ENCODE measurements around the gene PLSCR4. TPM values are rescaled to one million over a fixed set of nuclear protein-coding genes. Genes with fewer than 3 reads are reported as not detected.

Gene PLSCR4
- total and polyA plus RNA-seq, 2 of the 8 experiments (the other 6 are each of a cell fraction or from before 2014, with no cell fraction given) = 1.8 to 2.9 TPM

DNA sequence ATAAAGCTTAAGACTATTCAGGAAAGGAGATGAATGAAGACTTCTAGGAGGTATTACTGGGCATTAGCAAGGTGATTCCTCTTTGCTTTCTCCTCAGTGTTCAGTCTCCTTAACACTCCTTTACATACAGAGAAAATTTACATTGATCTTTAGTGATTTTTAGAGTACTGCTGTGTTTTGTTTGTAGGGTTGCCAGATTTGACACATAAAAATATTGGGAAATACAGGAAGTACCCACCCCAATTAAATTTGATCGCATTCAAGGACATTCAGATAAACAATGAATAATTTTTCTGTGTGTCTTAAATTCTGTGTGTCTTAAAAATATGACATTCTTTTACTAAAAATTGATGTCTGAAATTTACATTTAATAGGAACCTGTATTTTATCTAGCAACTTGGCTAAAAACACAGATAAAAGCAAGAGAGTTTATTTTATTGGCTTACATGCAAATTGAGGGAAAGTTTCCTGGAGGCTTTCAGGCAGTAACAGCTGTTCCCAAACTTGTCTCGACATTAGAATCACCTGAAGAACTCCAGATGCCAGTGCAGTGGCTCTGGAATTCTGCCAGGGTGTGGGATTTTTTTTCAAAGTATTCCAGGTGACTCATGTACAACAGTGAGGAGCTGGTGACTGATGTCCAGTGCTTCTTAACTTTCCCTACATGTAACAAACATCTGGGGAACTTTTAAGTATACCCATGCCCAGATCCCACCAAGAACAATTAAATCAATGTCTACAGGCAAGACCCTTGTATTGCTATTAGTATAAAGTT is 66.5 kb downstream of the PLSCR4 start:
- H4K5ac ChIP-seq (ENCODE audit: insufficient read length, low read depth, low read length) = no peak overlapping the region
- no peak overlapping the region for H3K27ac ChIP-seq (ENCODE audit: low read depth, low read length)
- H3K4me2 ChIP-seq (ENCODE audit: insufficient read depth in 1 of 2, low read depth in 2 of 2, low read length in 2 of 2) = no peak overlapping the region
- no peak overlapping the region for H2BK120ac ChIP-seq (replicated peaks; ENCODE audit: low read depth, low read length)
- no peak overlapping the region for H2BK12ac ChIP-seq (ENCODE audit: low read depth, low read length)
- no peaks in the 10 kb centered on the region for H4K20me1 ChIP-seq (replicated peaks in 1 of 2; ENCODE audit: control insufficient read depth in 1 of 2, insufficient read depth in 2 of 2, low read length in 2 of 2)
- H3K79me2 ChIP-seq (ENCODE audit: control insufficient read depth in 1 of 2, insufficient read depth in 2 of 2, low read length in 2 of 2) = no peaks in the 10 kb centered on the region
- H2AFZ ChIP-seq (ENCODE audit: low read length) = no peak overlapping the region
- 81% methylated on average over 2 of the region's 2 CpGs; no CpG with 5 or more reads in 1 of the 2 experiments for WGBS, 2 experiments (ENCODE audit: extremely low coverage in 1 of 2, insufficient coverage in 1 of 2, insufficient read length in 1 of 2, insufficient replicate concordance in 2 of 2, low coverage in 1 of 2, low lambda C conversion rate in 2 of 2, missing lambda C conversion rate in 1 of 2)
- H3K9ac ChIP-seq (replicated peaks in 1 of 4; ENCODE audit: extremely low read depth in 1 of 4, low read depth in 3 of 4, low read length in 3 of 4) = no peak overlapping the region
- no peak overlapping the region for H3K14ac ChIP-seq (ENCODE audit: insufficient read length)
- ChIA-PET CTCF (ENCODE audit: partially characterized antibody) (interaction anchor here (0.7 to 3.2 kb wide), 4 partner anchors 10 to 209 kb away, joined by 3 to 21 read pairs (median 4); no protein-coding TSS in a partner anchor), POLR2A (ENCODE audit: partially characterized antibody) (no interaction called here)
- H3K79me1 ChIP-seq (ENCODE audit: low read depth, low read length) = no peaks in the 10 kb centered on the region
- H3K4me3 ChIP-seq (ENCODE audit: extremely low read depth in 1 of 4, insufficient read depth in 2 of 4, low read depth in 3 of 4, low read length in 4 of 4) = no peak overlapping the region
- no peaks in the 10 kb centered on the region for H3K27me3 ChIP-seq (replicated peaks in 1 of 4; ENCODE audit: control insufficient read depth in 3 of 4, extremely low read depth in 1 of 4, insufficient read depth in 3 of 4, low read length in 3 of 4)
- no peak overlapping the region for H2BK20ac ChIP-seq (ENCODE audit: low read length)
- H4K91ac ChIP-seq (replicated peaks; ENCODE audit: insufficient read length, low read length) = no peak overlapping the region
- no peak overlapping the region for H3K56ac ChIP-seq (replicated peaks; ENCODE audit: insufficient read length, low read depth, low read length)
- no peak overlapping the region for H3K18ac ChIP-seq (ENCODE audit: extremely low read depth, low read length)
- H2AK5ac ChIP-seq (ENCODE audit: low read depth, low read length) = no peak overlapping the region
- no peak overlapping the region for H4K8ac ChIP-seq (ENCODE audit: extremely low read depth, insufficient read depth, low read length)
- no peak overlapping the region for H3K4ac ChIP-seq (replicated peaks; ENCODE audit: insufficient read length, low read depth, low read length)
- no peak overlapping the region for H2BK5ac ChIP-seq (ENCODE audit: low read depth, low read length)
- H2BK15ac ChIP-seq (ENCODE audit: low read length) = no peak overlapping the region
- no peaks in the 10 kb centered on the region for H3K36me3 ChIP-seq (ENCODE audit: control insufficient read depth in 2 of 4, insufficient read depth in 4 of 4, low read length in 3 of 4)
- no peak overlapping the region for H3K23ac ChIP-seq (ENCODE audit: insufficient read length)
- DNase-seq (ENCODE audit: low read depth in 1 of 2, low spot score in 2 of 2) (no peak), FAIRE-seq (no peak)
- no peaks in the 10 kb centered on the region for H3K9me3 ChIP-seq (ENCODE audit: insufficient read depth in 2 of 2, low read depth in 1 of 2, low read length in 1 of 2)
- H3K4me1 ChIP-seq (replicated peaks in 1 of 4; ENCODE audit: control insufficient read depth in 3 of 4, insufficient read depth in 4 of 4, low read length in 3 of 4) = peaks cover 0 to 2% (median 0%) of the 10 kb centered on the region in 4 experiments; a peak in 1 of 7 replicates
- H3K23me2 ChIP-seq (ENCODE audit: low read depth, low read length) = no peaks in the 10 kb centered on the region
- TF ChIP-seq KDM4A (IDR thresholded peaks at IDR 0.05; ENCODE audit: low read depth, low read length, severe bottlenecking) (no peak), YY1 (IDR thresholded peaks at IDR 0.05; ENCODE audit: low read depth, low read length) (no peak), CREB1 (IDR thresholded peaks at IDR 0.05) (no peak), NRF1 (IDR thresholded peaks at IDR 0.05; ENCODE audit: low read depth, low read length) (no peak), KDM5A (IDR thresholded peaks at IDR 0.05; ENCODE audit: low read length) (no peak), SP4 (IDR thresholded peaks at IDR 0.05; ENCODE audit: low read length) (no peak), PHF8 (conservative IDR thresholded peaks at IDR 0.05; ENCODE audit: low read depth, low read length) (no peak), CBX5 (IDR thresholded peaks at IDR 0.05; ENCODE audit: low read depth, low read length) (no peak), TBP (IDR thresholded peaks at IDR 0.05; ENCODE audit: low read depth, low read length) (no peak), SIN3A (conservative IDR thresholded peaks at IDR 0.05 in 1 of 2, IDR thresholded peaks at IDR 0.05 in 1 of 2; ENCODE audit: low read depth in 1 of 2, low read length in 2 of 2) (no peak), GTF2F1 (IDR thresholded peaks at IDR 0.05; ENCODE audit: borderline replicate concordance, low read depth, low read length) (no peak), HDAC2 (IDR thresholded peaks at IDR 0.05; ENCODE audit: borderline replicate concordance in 1 of 2, low read depth in 2 of 2, low read length in 2 of 2) (no peak), KDM1A (IDR thresholded peaks at IDR 0.05; ENCODE audit: borderline replicate concordance, low read length) (no peak)
